Hepatocyte (in vitro differentiated cells): ENCODE data around the gene AGAP9. TPM values are rescaled to one million over a fixed set of nuclear protein-coding genes. Genes with fewer than 3 reads are reported as not detected.
"Not testable (repeated sequence)": the region's sequence is repeated elsewhere in the genome, so short reads cannot be mapped to it uniquely, and the experiment has no call there.

ENCODE experiments used
- DNase-seq: peaks from one replicate; pipeline ENCODE4 v3.0.0-alpha.2; 2016; ENCODE audit warnings: low spot score
- H2AFZ ChIP-seq: fragments of 200-600 bp; sonication (generic); 2 replicates; pipeline ENCODE4 v1.6.0; 2016; ENCODE audit warnings: antibody characterized with exemption, mild to moderate bottlenecking
- H3K27ac ChIP-seq: fragments of 200-600 bp; sonication (generic); 2 replicates; pipeline ENCODE4 v1.5.1; 2016; ENCODE audit warnings: mild to moderate bottlenecking
- H3K27me3 ChIP-seq: fragments of 200-600 bp; sonication (generic); 2 replicates; pipeline ENCODE4 v1.6.1; 2016
- H3K36me3 ChIP-seq: fragments of 200-600 bp; sonication (generic); replicated peaks from 2 replicates; pipeline ENCODE4 v1.5.1; 2016; ENCODE audit warnings: low read depth; ENCODE audit not compliant: insufficient read depth
- H3K4me1 ChIP-seq: fragments of 200-600 bp; sonication (generic); 2 replicates; pipeline ENCODE4 v1.5.1; 2016; ENCODE audit warnings: mild to moderate bottlenecking, moderate library complexity; ENCODE audit not compliant: insufficient read depth
- H3K4me2 ChIP-seq: fragments of 200-600 bp; sonication (generic); 2 replicates; pipeline ENCODE4 v1.6.0; 2016
- H3K4me3 ChIP-seq: fragments of 200-600 bp; sonication (generic); 2 replicates; pipeline ENCODE4 v1.5.1; 2016; ENCODE audit warnings: mild to moderate bottlenecking
- H3K79me2 ChIP-seq: fragments of 200-600 bp; sonication (generic); 2 replicates; pipeline ENCODE4 v1.6.0; 2017; ENCODE audit warnings: mild to moderate bottlenecking
- H3K9me2 ChIP-seq: fragments of 200-600 bp; sonication (generic); replicated peaks from 2 replicates; pipeline ENCODE4 v1.6.0; 2017; ENCODE audit warnings: mild to moderate bottlenecking; ENCODE audit not compliant: insufficient read depth
- H3K9me3 ChIP-seq: fragments of 200-600 bp; sonication (generic); 2 replicates; pipeline ENCODE4 v1.5.1; 2016; ENCODE audit warnings: low read depth, mild to moderate bottlenecking
- H4K20me1 ChIP-seq: fragments of 200-600 bp; sonication (generic); 2 replicates; pipeline ENCODE4 v1.6.0; 2016; ENCODE audit warnings: mild to moderate bottlenecking; ENCODE audit not compliant: insufficient read depth, poor library complexity, severe bottlenecking
- CTCF ChIP-seq: fragments of 200-600 bp; sonication (generic); IDR thresholded peaks from 2 replicates; pipeline ENCODE4 v1.5.1; 2016; ENCODE audit warnings: antibody characterized with exemption, mild to moderate bottlenecking; ENCODE audit not compliant: poor library complexity
- WGBS: methylation state at CpG from one replicate; pipeline ENCODE4 v1.1.6; 2016; ENCODE audit warnings: low lambda C conversion rate; ENCODE audit errors: missing lambda C conversion rate; 5-methylcytosine and 5-hydroxymethylcytosine counted together
- polyA plus RNA-seq: library from polyadenylated mRNA; unstranded; fragments of >200 nt; fragmentation: Nextera tagmentation; extraction: Ambion mirVana; gene quantifications from 2 replicates; pipeline ENCODE4 v1.2.1, GENCODE V29; 2016
- total RNA-seq: library from RNA; depleted of rRNA; stranded (reverse); fragments of >200 nt; gene quantifications from 2 replicates; pipeline ENCODE4 v1.2.3, GENCODE V29; 2014

The AGAP9 gene
- total and polyA plus RNA-seq, 2 experiments from 2014 or later: 6.9 to 9.4 TPM

- H3K36me3 ChIP-seq: not testable (repeated sequence)
Observed at GRCh38 chr10:47468731-47469528, 54.5 kb downstream of the AGAP9 start.

GRCh38 chr10:47467957-47468356, 55.5 kb downstream of the AGAP9 start:
- not testable (repeated sequence) for H3K9me2 ChIP-seq, H3K9me3 ChIP-seq, H3K79me2 ChIP-seq, H3K27ac ChIP-seq, H3K36me3 ChIP-seq, H3K4me1 ChIP-seq, H4K20me1 ChIP-seq, H3K4me3 ChIP-seq, DNase-seq, H3K27me3 ChIP-seq, H3K4me2 ChIP-seq, H2AFZ ChIP-seq
- 96% methylated on average over 3 of the region's 7 CpGs for WGBS

More at GRCh38 chr10:47468731-47469528, 54.5 kb downstream of the AGAP9 start:
- H3K79me2 ChIP-seq, H3K9me3 ChIP-seq, H3K9me2 ChIP-seq, H3K27ac ChIP-seq, H4K20me1 ChIP-seq, H3K27me3 ChIP-seq, H3K4me1 ChIP-seq, DNase-seq, H3K4me2 ChIP-seq, H2AFZ ChIP-seq, H3K4me3 ChIP-seq: not testable (repeated sequence)
- 93% methylated on average over 15 of the region's 20 CpGs for WGBS

- not testable (repeated sequence) for H2AFZ ChIP-seq, H3K9me3 ChIP-seq, H3K79me2 ChIP-seq, H3K4me2 ChIP-seq, H3K27ac ChIP-seq, H3K4me1 ChIP-seq, H4K20me1 ChIP-seq, H3K27me3 ChIP-seq, H3K36me3 ChIP-seq, H3K4me3 ChIP-seq, DNase-seq, H3K9me2 ChIP-seq
- 92% methylated on average over 5 of the region's 5 CpGs for WGBS
Observed at GRCh38 chr10:47467458-47467857, 56.0 kb downstream of the AGAP9 start.

GRCh38 chr10:47465216-47465917, 58.1 kb downstream of the AGAP9 start:
- not testable (repeated sequence) for H3K27ac ChIP-seq, H3K4me2 ChIP-seq, H3K27me3 ChIP-seq, H3K79me2 ChIP-seq, H4K20me1 ChIP-seq, H3K36me3 ChIP-seq, H3K4me3 ChIP-seq, DNase-seq, H3K9me3 ChIP-seq, H3K4me1 ChIP-seq, H3K9me2 ChIP-seq, H2AFZ ChIP-seq
- 88% methylated on average over 14 of the region's 14 CpGs for WGBS

- not testable (repeated sequence) for H3K36me3 ChIP-seq, H2AFZ ChIP-seq, DNase-seq, H3K27me3 ChIP-seq, H3K9me3 ChIP-seq, H3K4me2 ChIP-seq, H4K20me1 ChIP-seq, H3K9me2 ChIP-seq, H3K27ac ChIP-seq, H3K79me2 ChIP-seq, H3K4me3 ChIP-seq
- 83% methylated on average over 3 of the region's 9 CpGs for WGBS
- H3K4me1 ChIP-seq: peaks cover 11% of the 10 kb centered on the region
Observed at GRCh38 chr10:47462577-47463358, 60.7 kb downstream of the AGAP9 start.

- peak; percentile 52 for TF ChIP-seq CTCF
- peak; percentile 79 for DNase-seq
- H2AFZ ChIP-seq: peak overlapping the region; percentile 71
- H3K4me3 ChIP-seq, H3K79me2 ChIP-seq, H3K9me3 ChIP-seq, H3K27me3 ChIP-seq, H3K36me3 ChIP-seq, H3K9me2 ChIP-seq, H4K20me1 ChIP-seq: not testable (repeated sequence)
- peak overlapping the region; percentile 90 for H3K27ac ChIP-seq
- peaks cover 24% of the 10 kb centered on the region for H3K4me1 ChIP-seq
- WGBS: 7% methylated on average over 20 of the region's 37 CpGs
- H3K4me2 ChIP-seq: peak overlapping the region; percentile 60
Observed at GRCh38 chr10:47461261-47461687, 62.2 kb downstream of the AGAP9 start.
